Endothelial cell (in vitro differentiated cells): ENCODE data around the gene JOSD2. TPM values are rescaled to one million over a fixed set of nuclear protein-coding genes. Genes with fewer than 3 reads are reported as not detected.

Source experiments
- DNase-seq: peaks from one replicate; pipeline ENCODE4 v3.0.0; 2021; ENCODE audit warnings: low spot score
- H3K27ac Mint-ChIP-seq: one replicate; pipeline ENCODE4 v1.8.0; 2021; ENCODE audit warnings: mixed read lengths, inconsistent platforms; ENCODE audit not compliant: unreplicated experiment
- H3K27me3 Mint-ChIP-seq: one replicate; pipeline ENCODE4 v1.8.0; 2021; ENCODE audit warnings: mild to moderate bottlenecking, moderate library complexity, mixed read lengths, inconsistent platforms; ENCODE audit not compliant: unreplicated experiment
- H3K36me3 Mint-ChIP-seq: one replicate; pipeline ENCODE4 v1.8.0; 2021; ENCODE audit warnings: mild to moderate bottlenecking, low read depth, mixed read lengths, inconsistent platforms; ENCODE audit not compliant: unreplicated experiment
- H3K4me1 Mint-ChIP-seq: one replicate; pipeline ENCODE4 v1.8.0; 2021; ENCODE audit warnings: mild to moderate bottlenecking, mixed read lengths, inconsistent platforms; ENCODE audit not compliant: unreplicated experiment
- H3K4me3 Mint-ChIP-seq: one replicate; pipeline ENCODE4 v1.8.0; 2021; ENCODE audit warnings: mild to moderate bottlenecking, mixed read lengths, inconsistent platforms; ENCODE audit not compliant: unreplicated experiment
- H3K9me3 Mint-ChIP-seq: one replicate; pipeline ENCODE4 v1.8.0; 2021; ENCODE audit warnings: mixed read lengths, inconsistent platforms; ENCODE audit not compliant: unreplicated experiment
- CTCF ChIP-seq: fragments of 200-600 bp; sonication (generic); IDR thresholded peaks from one replicate; pipeline ENCODE4 v1.5.0; 2021; ENCODE audit warnings: antibody characterized with exemption; ENCODE audit not compliant: unreplicated experiment
- total RNA-seq: library from RNA; stranded (reverse); fragmentation: NEBNext Ultra II Directional; extraction: Animal tissue kit (Norgen Biotek cat#: 25700); gene quantifications from one replicate; pipeline ENCODE4 v1.2.1, GENCODE V29; 2021; ENCODE audit not compliant: unreplicated experiment

JOSD2 gene
- total RNA-seq, 1 donor from 2014 or later, result 0.46 TPM

DNA sequence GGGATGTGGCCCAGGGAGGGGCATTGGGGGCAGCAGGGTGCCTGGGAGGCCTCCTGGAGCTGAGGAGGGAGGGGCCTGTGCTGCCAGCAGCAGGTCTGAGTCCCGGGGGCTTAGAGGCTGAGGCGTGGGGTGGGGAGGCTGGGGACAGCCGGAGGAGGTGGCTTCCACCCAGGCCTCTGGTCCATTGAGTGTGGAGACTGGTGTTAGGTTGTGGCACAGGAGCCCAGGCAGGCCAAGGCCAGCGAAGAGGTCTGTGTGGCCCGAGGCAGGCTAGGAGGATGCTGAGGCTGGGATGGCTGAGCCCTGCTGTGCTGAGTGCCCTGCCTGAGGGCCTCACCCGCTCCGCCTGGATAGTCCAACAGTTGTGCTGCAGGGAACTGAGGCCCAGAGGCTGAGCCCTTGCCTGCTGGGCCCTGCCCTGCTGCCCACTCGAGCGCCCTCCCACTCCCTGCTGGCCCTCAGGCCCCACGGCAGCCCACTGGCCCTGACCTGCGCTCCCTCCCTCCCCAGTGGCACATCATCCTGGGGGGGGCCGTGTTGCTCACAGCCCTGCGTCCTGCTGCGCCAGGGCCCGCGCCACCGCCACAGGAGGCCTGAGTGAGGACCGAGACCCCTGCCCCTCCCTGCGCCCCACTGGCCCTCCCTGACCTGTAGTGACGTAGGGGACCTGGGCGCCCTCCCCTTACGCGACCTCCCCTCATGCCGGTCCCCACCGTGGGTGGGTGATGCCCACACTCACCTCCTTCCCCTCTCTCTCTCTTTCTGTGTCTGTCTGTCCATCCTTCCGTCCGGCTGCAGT, 29.4 kb downstream of the JOSD2 start:
- H3K27ac Mint-ChIP-seq, result no peak overlapping the region
- H3K4me1 Mint-ChIP-seq, result no peaks in the 10 kb centered on the region
- H3K36me3 Mint-ChIP-seq, result peaks cover 26% of the 10 kb centered on the region
- no peak overlapping the region for H3K4me3 Mint-ChIP-seq
- peaks cover 37% of the 10 kb centered on the region for H3K9me3 Mint-ChIP-seq
- H3K27me3 Mint-ChIP-seq, result peaks cover 21% of the 10 kb centered on the region
- no peak for TF ChIP-seq CTCF
- DNase-seq, result no peak

- no peak for DNase-seq
- H3K27ac Mint-ChIP-seq, result no peak overlapping the region
- H3K4me3 Mint-ChIP-seq, result no peak overlapping the region
- no peak for TF ChIP-seq CTCF
- peaks cover 23% of the 10 kb centered on the region for H3K36me3 Mint-ChIP-seq
- peaks cover 32% of the 10 kb centered on the region for H3K9me3 Mint-ChIP-seq
- peaks cover 17% of the 10 kb centered on the region for H3K27me3 Mint-ChIP-seq
- no peaks in the 10 kb centered on the region for H3K4me1 Mint-ChIP-seq
These were observed 30.5 kb downstream of the JOSD2 start for GRCh38 chr19:50480281-50481111.

- no peak for DNase-seq
- peaks cover 28% of the 10 kb centered on the region for H3K36me3 Mint-ChIP-seq
- no peak for TF ChIP-seq CTCF
- peaks cover 18% of the 10 kb centered on the region for H3K27me3 Mint-ChIP-seq
- no peak overlapping the region for H3K4me3 Mint-ChIP-seq
- no peaks in the 10 kb centered on the region for H3K4me1 Mint-ChIP-seq
- peaks cover 36% of the 10 kb centered on the region for H3K9me3 Mint-ChIP-seq
- H3K27ac Mint-ChIP-seq, result no peak overlapping the region
These were observed 31.2 kb downstream of the JOSD2 start for GRCh38 chr19:50479761-50480251.

DNA sequence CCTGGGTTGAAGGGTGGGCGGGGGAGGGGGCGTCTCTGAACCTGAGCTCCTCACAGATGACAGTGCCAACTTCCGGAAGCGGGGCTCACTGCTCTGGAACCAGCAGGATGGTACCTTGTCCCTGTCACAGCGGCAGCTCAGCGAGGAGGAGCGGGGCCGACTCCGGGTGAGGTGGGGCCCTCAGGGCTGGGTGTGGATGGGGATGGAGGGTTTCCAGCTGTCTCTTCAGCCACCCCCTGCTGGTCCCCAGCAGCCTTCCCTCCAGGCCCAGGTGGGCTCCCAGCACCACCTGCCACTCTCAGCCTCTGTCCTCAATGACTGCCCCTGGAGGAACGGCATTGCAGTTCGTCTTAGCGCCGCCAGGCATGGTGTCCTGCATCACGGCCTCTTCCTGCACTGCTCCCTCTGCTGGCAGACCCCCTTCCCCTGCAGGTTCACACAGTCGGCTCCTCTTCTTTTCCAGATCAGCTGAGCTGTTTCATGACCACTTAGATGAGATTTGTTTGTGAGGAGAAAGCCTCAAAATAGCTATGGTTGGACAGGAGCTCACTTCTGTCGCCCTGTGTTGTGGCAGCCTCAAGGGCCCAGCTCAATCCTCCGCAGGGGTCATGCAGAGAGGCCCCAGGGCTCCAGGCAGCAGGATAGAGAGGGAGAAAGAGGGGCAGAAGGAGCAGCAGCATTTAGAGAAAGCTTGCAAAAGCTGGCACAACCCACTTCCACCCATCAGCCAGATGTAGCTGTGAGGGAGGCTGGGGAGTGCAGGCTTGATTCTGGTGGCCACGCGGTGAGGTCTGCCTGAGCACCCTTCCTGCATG, 31.9 kb downstream of the JOSD2 start:
- Mint-ChIP-seq H3K27me3 (peaks cover 18% of the 10 kb centered on the region), H3K4me1 (no peaks in the 10 kb centered on the region), H3K36me3 (peaks cover 28% of the 10 kb centered on the region), H3K4me3 (peak overlapping the region; percentile 74), H3K9me3 (peaks cover 38% of the 10 kb centered on the region), H3K27ac (no peak overlapping the region)
- no peak for DNase-seq
- TF ChIP-seq CTCF, result no peak
